HepG2 (cell line): ENCODE results near the gene RBCK1. TPM values are rescaled to one million over a fixed set of nuclear protein-coding genes. Genes with fewer than 3 reads are reported as not detected.

Experiments used
- ATAC-seq: fragments of 200-7000 bp; cut with Tn5 transposase; 3 replicates; pipeline ENCODE4 v1.9.1; 2020; ENCODE audit warnings: mild to moderate bottlenecking, moderate library complexity
- BruUV-seq: library from RNA; stranded (reverse); fragments of 400-500 nt; replicated peaks from 2 replicates; lab custom pipeline; 2021; lab: Mats Ljungman, UMichigan
- CTCF ChIA-PET: fragments of 300-600 bp; formaldehyde crosslinking; extraction: SDS; loops from one replicate; lab custom pipeline; 2021; ENCODE audit warnings: low total read pairs, inconsistent platforms, low intra/inter-chr PET ratio; lab: Yijun Ruan, JAX
- POLR2A ChIA-PET: fragments of 350-600 bp; sonication (Branson Sonifier 250); formaldehyde crosslinking; loops from one replicate; lab custom pipeline; 2020; ENCODE audit warnings: antibody characterized with exemption, inconsistent platforms; lab: Yijun Ruan, JAX
- DNase-seq: peaks from one replicate; pipeline ENCODE4 v3.0.0-alpha.2; 2015; ENCODE audit warnings: low spot score
- FAIRE-seq: peaks from 3 replicates; lab custom pipeline; 2011; peaks lifted over from hg19 to GRCh38; lab: Jason Lieb, UNC
- H2AFZ ChIP-seq: one replicate; pipeline ENCODE4 v1.6.1; 2011; ENCODE audit warnings: low read length, inconsistent platforms
- H3K27ac ChIP-seq: fragments of 300-600 bp; 3 replicates; pipeline ENCODE4 v1.8.0; 2011; ENCODE audit warnings: mixed run types, mild to moderate bottlenecking, mixed read lengths, low read length, inconsistent platforms; ENCODE audit not compliant: insufficient read depth; ENCODE audit errors: extremely low read length
- H3K27me3 ChIP-seq, 2 experiments: fragments of 200-600 bp in 1 of 2; 2 replicates in 1 of 2; 3 replicates in 1 of 2; pipeline versions ENCODE4 v1.6.0 to v1.8.0; 2011; ENCODE audit warnings: low read length in 2 of 2, mild to moderate bottlenecking in 2 of 2, moderate library complexity in 2 of 2, inconsistent platforms in 1 of 2; ENCODE audit not compliant: insufficient read depth in 2 of 2, control insufficient read depth in 1 of 2
- H3K36me3 ChIP-seq, 2 experiments: fragments of 200-600 bp in 1 of 2; replicated peaks in 1 of 2; 2 replicates in 1 of 2; 3 replicates in 1 of 2; pipeline versions ENCODE4 v1.5.1 to v1.8.0; 2011; ENCODE audit warnings: low read length in 2 of 2, inconsistent platforms in 1 of 2; ENCODE audit not compliant: insufficient read depth in 2 of 2, control insufficient read depth in 1 of 2
- H3K4me1 ChIP-seq: 2 replicates; pipeline ENCODE4 v1.5.1; 2012; ENCODE audit warnings: low read length, inconsistent platforms; ENCODE audit not compliant: insufficient read depth
- H3K4me2 ChIP-seq: 2 replicates; pipeline ENCODE4 v1.6.0; 2011; ENCODE audit warnings: low read depth, low read length, inconsistent platforms
- H3K4me3 ChIP-seq, 3 experiments: fragments of 200-600 bp in 1 of 3; sonication (generic), shearing (Covaris generic) in 1 of 3; replicated peaks in 1 of 3; 2 replicates each; pipeline ENCODE4 v1.5.1; 2011 to 2016; ENCODE audit warnings: low read length in 3 of 3, inconsistent platforms in 2 of 3, low read depth in 2 of 3, mild to moderate bottlenecking in 2 of 3, control low read depth in 1 of 3, mixed read lengths in 1 of 3; ENCODE audit not compliant: insufficient read depth in 1 of 3
- H3K79me2 ChIP-seq: one replicate; pipeline ENCODE4 v1.6.1; 2011; ENCODE audit warnings: low read length, inconsistent platforms; ENCODE audit not compliant: insufficient read depth
- H3K9ac ChIP-seq: 2 replicates; pipeline ENCODE4 v1.6.0; 2011; ENCODE audit warnings: mild to moderate bottlenecking, low read depth, low read length, inconsistent platforms; ENCODE audit not compliant: insufficient read depth
- H3K9me3 ChIP-seq: 2 replicates; pipeline ENCODE4 v1.5.1; 2012; ENCODE audit warnings: mild to moderate bottlenecking, low read length
- H4K20me1 ChIP-seq: 2 replicates; pipeline ENCODE4 v1.6.0; 2011; ENCODE audit warnings: inconsistent platforms, mild to moderate bottlenecking, low read length, moderate library complexity; ENCODE audit not compliant: insufficient read depth
- AHR ChIP-seq: IDR thresholded peaks from 2 replicates; pipeline ENCODE4 v1.6.1; 2018; ENCODE audit warnings: missing genetic modification reagents, missing compliant biosample characterization
- CENPX ChIP-seq: sonication (generic); formaldehyde crosslinking; IDR thresholded peaks from 2 replicates; pipeline ENCODE4 v1.9.0; 2021; ENCODE audit warnings: mild to moderate bottlenecking, missing genetic modification reagents, moderate library complexity
- FOSL1 ChIP-seq: sonication (generic); formaldehyde crosslinking; IDR thresholded peaks from 2 replicates; pipeline ENCODE4 v1.9.0; 2021; ENCODE audit warnings: missing genetic modification reagents, borderline replicate concordance
- MZF1 ChIP-seq: sonication (generic); formaldehyde crosslinking; IDR thresholded peaks from 2 replicates; pipeline ENCODE4 v1.8.1; 2023; ENCODE audit warnings: mild to moderate bottlenecking, missing genetic modification reagents, borderline replicate concordance
- NFATC3 ChIP-seq: sonication (generic); formaldehyde crosslinking; IDR thresholded peaks from 2 replicates; pipeline ENCODE4 v1.5.1; 2020; ENCODE audit warnings: mild to moderate bottlenecking, missing genetic modification reagents
- PHF8 ChIP-seq: sonication (generic); formaldehyde crosslinking; IDR thresholded peaks from 2 replicates; pipeline ENCODE4 v1.5.0; 2020; ENCODE audit warnings: missing genetic modification reagents
- POLR2AphosphoS5 ChIP-seq: IDR thresholded peaks from 2 replicates; pipeline ENCODE4 v1.6.1; 2012; ENCODE audit warnings: low read depth, low read length
- RFXAP ChIP-seq: sonication (generic); formaldehyde crosslinking; IDR thresholded peaks from 2 replicates; pipeline ENCODE4 v1.4.0; 2020; ENCODE audit warnings: missing genetic modification reagents, borderline replicate concordance
- RORA ChIP-seq: sonication (generic); formaldehyde crosslinking; IDR thresholded peaks from 2 replicates; pipeline ENCODE4 v1.5.0; 2020; ENCODE audit warnings: mild to moderate bottlenecking, missing genetic modification reagents, moderate library complexity
- TBP ChIP-seq: sonication (generic); formaldehyde crosslinking; IDR thresholded peaks from 2 replicates; pipeline ENCODE4 v1.5.0; 2020; ENCODE audit warnings: missing genetic modification reagents
- TBX2 ChIP-seq: sonication (generic); formaldehyde crosslinking; IDR thresholded peaks from 2 replicates; pipeline ENCODE4 v1.5.0; 2020; ENCODE audit warnings: missing genetic modification reagents, mild to moderate bottlenecking, borderline replicate concordance
- TGIF2 ChIP-seq: IDR thresholded peaks from 2 replicates; pipeline ENCODE4 v1.6.1; 2016; ENCODE audit warnings: control low read depth, missing compliant biosample characterization
- ZBTB20 ChIP-seq: sonication (generic); formaldehyde crosslinking; IDR thresholded peaks from 2 replicates; pipeline ENCODE4 v1.8.1; 2023; ENCODE audit warnings: missing genetic modification reagents, low read depth, mild to moderate bottlenecking, borderline replicate concordance
- ZNF251 ChIP-seq: sonication (generic); formaldehyde crosslinking; IDR thresholded peaks from 2 replicates; pipeline ENCODE4 v1.9.0; 2021; ENCODE audit warnings: mild to moderate bottlenecking, missing genetic modification reagents
- ZNF367 ChIP-seq: sonication (generic); formaldehyde crosslinking; IDR thresholded peaks from 2 replicates; pipeline ENCODE4 v1.4.0; 2020; ENCODE audit warnings: missing genetic modification reagents, borderline replicate concordance
- ZNF431 ChIP-seq: sonication (generic); formaldehyde crosslinking; IDR thresholded peaks from 2 replicates; pipeline ENCODE4 v1.9.0; 2022; ENCODE audit warnings: missing genetic modification reagents, low read depth, mild to moderate bottlenecking, borderline replicate concordance
- WGBS: methylation state at CpG from one replicate; pipeline ENCODE4 v1.1.6; 2017; ENCODE audit warnings: low lambda C conversion rate; 5-methylcytosine and 5-hydroxymethylcytosine counted together
- in situ Hi-C: cut with HindIII; loops from 2 replicates; pipeline ENCODE4 v1.10.0; 2017; ENCODE audit warnings: low pct_unique_long_range_greater_than_20kb; ENCODE audit not compliant: extremely low pct_ligation_motif_present
- intact Hi-C: fragments of 100-400 bp; cut with micrococcal nuclease; formaldehyde crosslinking; loops from one replicate; pipeline ENCODE4 v1.10.0; 2022; ENCODE audit not compliant: unreplicated experiment
- polyA plus RNA-seq, 8 experiments: library from polyadenylated mRNA; depleted of rRNA in 3 of 8; stranded (reverse) in 7 of 8; unstranded in 1 of 8; fragments of >200 nt; fragmentation: Illumina TruSeq in 4 of 8; extraction: Trizol in 4 of 8; gene quantifications; 2 replicates each; pipeline versions ENCODE4 v1.2.1 to v1.2.3, GENCODE V29; 2011 to 2016; ENCODE audit warnings: low read depth in 4 of 8, missing spikeins in 1 of 8, mixed read lengths in 1 of 8; ENCODE audit not compliant: insufficient read depth in 1 of 8
- total RNA-seq, 5 experiments: library from RNA; depleted of rRNA; stranded (reverse); fragments of >200 nt; fragmentation: Illumina TruSeq; extraction: Trizol; gene quantifications; 2 replicates each; pipeline ENCODE4 v1.2.3, GENCODE V29; 2016; ENCODE audit warnings: low read depth in 1 of 5
- TF ChIP-seq, protein P1 (sequence below): IDR thresholded peaks from 2 replicates; pipeline ENCODE4 v1.6.1; 2012; ENCODE audit warnings: low read depth, low read length, improper control_type of control experiment
- TF ChIP-seq, protein P2 (sequence below): sonication (generic); formaldehyde crosslinking; IDR thresholded peaks from 2 replicates; pipeline ENCODE4 v1.4.0; 2020; ENCODE audit warnings: mild to moderate bottlenecking, missing genetic modification reagents
- TF ChIP-seq, protein P3 (sequence below): sonication (generic); formaldehyde crosslinking; IDR thresholded peaks from 2 replicates; pipeline ENCODE4 v1.8.0; 2022; ENCODE audit warnings: mild to moderate bottlenecking, missing genetic modification reagents; ENCODE audit not compliant: insufficient replicate concordance

Gene RBCK1
- total and polyA plus RNA-seq, 2 of the 13 experiments (the other 11 are each of a cell fraction or from before 2014, with no cell fraction given), result 149 to 215 TPM

DNA sequence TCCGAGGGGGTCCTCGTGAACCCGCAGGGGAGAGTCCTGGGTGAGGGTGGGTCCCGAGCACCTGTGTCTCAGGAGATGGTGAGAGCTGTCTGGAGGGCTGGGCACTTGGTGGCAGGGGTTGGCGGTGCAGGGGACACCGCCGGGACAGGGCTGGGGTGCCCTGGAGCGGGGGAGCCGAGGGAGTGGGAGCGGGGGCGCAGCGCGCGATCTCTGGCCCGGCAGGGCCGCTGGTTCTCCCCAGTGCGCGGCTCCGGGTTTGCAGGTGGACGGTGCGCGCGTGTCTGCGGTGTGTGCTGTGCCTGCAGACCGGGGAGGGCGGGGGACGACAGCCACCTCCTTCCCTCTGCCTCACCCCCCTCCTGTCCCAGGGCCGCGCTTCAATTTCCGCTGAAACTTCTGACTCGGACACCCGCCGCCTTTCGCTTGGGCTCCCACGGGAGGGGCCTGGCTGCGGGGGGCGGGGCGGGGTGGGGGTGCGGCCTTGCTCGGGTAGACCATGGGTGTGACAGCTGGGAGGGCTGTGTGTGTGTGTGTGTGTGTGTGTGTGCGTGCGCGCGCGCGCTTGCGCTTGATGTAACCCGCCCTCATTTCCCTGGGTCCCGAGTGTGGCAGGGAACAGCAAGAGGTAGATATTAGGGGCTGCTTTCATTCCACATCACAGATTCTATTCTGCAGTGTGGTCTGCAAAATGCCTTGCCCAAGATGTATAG is 26.4 kb upstream of the RBCK1 start:
- H3K9ac ChIP-seq, result peak overlapping the region; percentile 99
- peak; percentile 85 for DNase-seq
- H2AFZ ChIP-seq, result no peak overlapping the region
- H3K27ac ChIP-seq, result peak overlapping the region; percentile 93
- peak overlapping the region; percentile 93 for H3K4me2 ChIP-seq
- BruUV-seq, result no TSS peak
- H3K4me3 ChIP-seq, result peak overlapping the region; percentile 93 to 98 (median 97)
- FAIRE-seq, result no peak
- peaks cover 74% of the 10 kb centered on the region for H3K4me1 ChIP-seq
- H3K9me3 ChIP-seq, result no peaks in the 10 kb centered on the region
- POLR2A ChIA-PET, result interaction anchor here (0.6 to 29.0 kb wide), 10 partner anchors 16 to 96 kb away, joined by 3 to 1587 read pairs (median 4); partner anchors contain the start of genes NRSN2 and RBCK1
- H3K27me3 ChIP-seq, result no peaks in the 10 kb centered on the region; a peak in 1 of 5 replicates
- ATAC-seq, result peak; percentile 69
- H4K20me1 ChIP-seq, result peaks cover 21% of the 10 kb centered on the region
- CTCF ChIA-PET, result interaction anchor here (0.7 to 1.5 kb wide), 2 partner anchors 19 to 50 kb away, joined by 3 to 10 read pairs; no protein-coding TSS in a partner anchor
- peaks cover 59% of the 10 kb centered on the region for H3K79me2 ChIP-seq
- WGBS, result 1% methylated on average over 46 of the region's 49 CpGs
- in situ Hi-C loops, result no loop called here
- intact Hi-C loops, result loop anchor here (1.0 to 2.0 kb wide), 2 partner anchors 25 to 50 kb away; no protein-coding TSS in a partner anchor
- H3K36me3 ChIP-seq, result peaks cover 4 to 41% of the 10 kb centered on the region in 2 experiments; a peak in 4 of 5 replicates
- no peak for TF ChIP-seq MZF1 (CRISPR knock-in tag)
- peak; percentile 71; the same call in 1 of the 2 replicates for TF ChIP-seq TGIF2
- TF ChIP-seq RFXAP (CRISPR knock-in tag), result peak; percentile 0; the same call in 1 of the 2 replicates
- TF ChIP-seq RORA, result no peak
- TF ChIP-seq AHR (CRISPR knock-in tag), result 0 out of 2 replicates have a peak, but pooled peaks have one; percentile 24
- TF ChIP-seq POLR2AphosphoS5, result peak; percentile 79
- TF ChIP-seq NFATC3 (CRISPR knock-in tag), result no peak
- TF ChIP-seq, protein P1, sequence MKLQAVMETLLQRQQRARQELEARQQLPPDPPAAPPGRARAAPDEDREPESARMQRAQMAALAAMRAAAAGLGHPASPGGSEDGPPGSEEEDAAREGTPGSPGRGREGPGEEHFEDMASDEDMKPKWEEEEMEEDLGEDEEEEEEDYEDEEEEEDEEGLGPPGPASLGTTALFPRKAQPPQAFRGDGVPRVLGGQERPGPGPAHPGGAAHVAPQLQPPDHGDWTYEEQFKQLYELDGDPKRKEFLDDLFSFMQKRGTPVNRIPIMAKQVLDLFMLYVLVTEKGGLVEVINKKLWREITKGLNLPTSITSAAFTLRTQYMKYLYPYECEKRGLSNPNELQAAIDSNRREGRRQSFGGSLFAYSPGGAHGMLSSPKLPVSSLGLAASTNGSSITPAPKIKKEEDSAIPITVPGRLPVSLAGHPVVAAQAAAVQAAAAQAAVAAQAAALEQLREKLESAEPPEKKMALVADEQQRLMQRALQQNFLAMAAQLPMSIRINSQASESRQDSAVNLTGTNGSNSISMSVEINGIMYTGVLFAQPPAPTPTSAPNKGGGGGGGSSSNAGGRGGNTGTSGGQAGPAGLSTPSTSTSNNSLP, result no peak
- no peak for TF ChIP-seq ZNF251 (CRISPR knock-in tag)
- no peak for TF ChIP-seq TBP
- TF ChIP-seq, protein P2, sequence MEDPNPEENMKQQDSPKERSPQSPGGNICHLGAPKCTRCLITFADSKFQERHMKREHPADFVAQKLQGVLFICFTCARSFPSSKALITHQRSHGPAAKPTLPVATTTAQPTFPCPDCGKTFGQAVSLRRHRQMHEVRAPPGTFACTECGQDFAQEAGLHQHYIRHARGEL, result no peak
- TF ChIP-seq ZNF367 (CRISPR knock-in tag), result no peak
- TF ChIP-seq, protein P3, sequence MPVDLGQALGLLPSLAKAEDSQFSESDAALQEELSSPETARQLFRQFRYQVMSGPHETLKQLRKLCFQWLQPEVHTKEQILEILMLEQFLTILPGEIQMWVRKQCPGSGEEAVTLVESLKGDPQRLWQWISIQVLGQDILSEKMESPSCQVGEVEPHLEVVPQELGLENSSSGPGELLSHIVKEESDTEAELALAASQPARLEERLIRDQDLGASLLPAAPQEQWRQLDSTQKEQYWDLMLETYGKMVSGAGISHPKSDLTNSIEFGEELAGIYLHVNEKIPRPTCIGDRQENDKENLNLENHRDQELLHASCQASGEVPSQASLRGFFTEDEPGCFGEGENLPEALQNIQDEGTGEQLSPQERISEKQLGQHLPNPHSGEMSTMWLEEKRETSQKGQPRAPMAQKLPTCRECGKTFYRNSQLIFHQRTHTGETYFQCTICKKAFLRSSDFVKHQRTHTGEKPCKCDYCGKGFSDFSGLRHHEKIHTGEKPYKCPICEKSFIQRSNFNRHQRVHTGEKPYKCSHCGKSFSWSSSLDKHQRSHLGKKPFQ, result peak; percentile 90
- no peak for TF ChIP-seq CENPX
- peak; percentile 52; the same call in 1 of the 2 replicates for TF ChIP-seq ZNF431 (CRISPR knock-in tag)
- TF ChIP-seq TBX2 (CRISPR knock-in tag), result peak; percentile 81
- 0 out of 2 replicates have a peak, but pooled peaks have one; percentile 47 for TF ChIP-seq ZBTB20 (CRISPR knock-in tag)
- TF ChIP-seq FOSL1, result 0 out of 2 replicates have a peak, but pooled peaks have one; percentile 11
- peak; percentile 61; the same call in 1 of the 2 replicates for TF ChIP-seq PHF8
